Suprapubic skin (tissue), 4 donors: ENCODE data around the gene OOSP4B.

Source experiments
- CTCF ChIP-seq, 2 donors: fragments of 200-600 bp in 1 of 2; fragments of 450-650 bp in 1 of 2; sonication (generic) in 1 of 2; IDR thresholded peaks; one replicate each; pipeline ENCODE4 v1.5.1; 2016 to 2019; ENCODE audit warnings: antibody characterized with exemption in 2 of 2, mild to moderate bottlenecking in 1 of 2, moderate library complexity in 1 of 2
- EP300 ChIP-seq: sonication (generic); formaldehyde crosslinking; IDR thresholded peaks from one replicate; pipeline ENCODE4 v1.6.1; 2017; ENCODE audit warnings: antibody characterized with exemption
- POLR2A ChIP-seq, 2 donors: fragments of 450-650 bp; IDR thresholded peaks; one replicate each; pipeline ENCODE4 v1.6.1; 2017; ENCODE audit warnings: antibody characterized with exemption in 2 of 2, mild to moderate bottlenecking in 2 of 2, moderate library complexity in 2 of 2
- POLR2AphosphoS5 ChIP-seq, 3 donors: sonication (generic); formaldehyde crosslinking; IDR thresholded peaks; one replicate each; pipeline ENCODE4 v1.6.1; 2017; ENCODE audit warnings: antibody characterized with exemption in 3 of 3

DNA sequence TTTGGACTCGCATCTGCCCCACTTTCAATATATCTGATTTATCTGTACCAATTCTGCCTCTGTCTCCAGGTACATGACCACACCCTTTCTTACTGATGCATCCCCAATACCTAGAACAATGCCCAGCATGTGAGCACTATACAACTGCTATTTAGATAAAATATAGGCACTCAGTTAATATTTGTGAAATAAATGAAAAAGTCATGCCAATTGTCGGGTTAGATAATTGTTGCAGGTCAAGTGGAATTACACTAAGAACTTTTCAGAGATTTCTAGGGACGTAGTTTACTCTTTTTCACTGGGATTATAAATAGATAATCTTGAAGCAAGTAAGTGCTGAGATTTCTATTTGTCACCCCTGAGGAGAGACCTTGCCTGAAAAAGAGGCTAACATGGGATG, 32.6 kb upstream of the OOSP4B start:
- TF ChIP-seq CTCF (IDR thresholded peaks at IDR 0.05) (no peak), POLR2A (IDR thresholded peaks at IDR 0.05) (no peak), EP300 (no peak), POLR2AphosphoS5 (IDR thresholded peaks at IDR 0.05) (no peak)
